ENCODE measurements around the gene SOX11. TPM values are rescaled to one million over a fixed set of nuclear protein-coding genes. Genes with fewer than 3 reads are reported as not detected.
"Not testable (repeated sequence)": the region's sequence is repeated elsewhere in the genome, so short reads cannot be mapped to it uniquely, and the experiment has no call there.

Gene SOX11
- polyA plus RNA-seq (2012; ENCODE audit: insufficient read depth, insufficient read length): 2.1 TPM

DNA sequence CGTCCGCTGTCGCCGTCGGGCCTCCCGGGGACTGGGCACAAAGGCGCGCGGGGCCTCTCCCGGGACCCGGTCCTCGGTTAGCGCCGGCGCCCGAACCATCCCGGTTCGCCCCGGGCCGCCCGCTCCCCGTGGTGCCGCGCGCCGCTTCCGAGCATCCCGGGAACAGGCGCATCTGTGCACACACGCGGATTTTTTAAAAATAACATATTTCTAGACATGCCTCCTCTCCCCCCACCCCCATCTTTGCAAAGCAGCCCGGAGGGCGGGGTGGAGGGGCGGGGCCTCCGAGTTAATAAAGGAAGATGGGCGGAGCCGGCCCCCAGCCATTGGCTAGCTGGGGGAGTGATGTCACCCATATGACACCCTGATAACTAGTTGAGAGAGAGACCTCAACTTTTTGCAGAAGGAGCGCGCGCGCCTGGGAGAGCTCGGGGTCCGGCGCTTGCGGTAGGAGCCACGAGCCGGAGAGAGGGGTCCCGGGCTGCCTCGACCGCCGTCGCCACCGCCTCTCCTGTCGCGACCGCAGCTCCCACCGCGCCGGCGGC, at the start of gene SOX11:
TSS of gene SOX11 (plus strand) at position 400 of the 545 bp plus-strand sequence. CDS start 338 bp downstream, outside the sequence.
- no peak for DNase-seq (ENCODE audit: low read depth, low spot score)

DNA sequence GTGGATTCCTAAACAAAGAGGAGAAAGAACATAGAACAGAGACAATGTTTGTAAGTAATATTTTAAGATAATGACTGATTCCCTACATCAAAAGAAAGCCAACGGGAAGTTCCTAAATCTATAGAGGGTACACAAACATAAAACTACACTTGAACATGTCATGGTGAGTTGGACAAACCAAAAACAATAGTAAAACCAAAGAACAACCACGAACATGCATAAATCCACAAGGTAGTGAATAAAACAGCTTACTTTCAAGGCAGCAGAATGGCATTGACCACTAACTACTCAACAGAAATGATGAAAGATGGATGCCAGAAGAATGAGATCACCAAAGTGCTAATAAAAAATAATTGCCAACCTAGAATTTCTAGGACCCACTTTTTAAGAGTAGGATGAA, 39.5 kb upstream of the SOX11 start:
- H3K4me3 ChIP-seq (ENCODE audit: low read length); DNase-seq (ENCODE audit: low read depth, low spot score): not testable (repeated sequence)

More for the DNA sequence above, at the start of gene SOX11:
- no peak within 1 kb of the TSS for H3K4me3 ChIP-seq (ENCODE audit: low read length)

DNA sequence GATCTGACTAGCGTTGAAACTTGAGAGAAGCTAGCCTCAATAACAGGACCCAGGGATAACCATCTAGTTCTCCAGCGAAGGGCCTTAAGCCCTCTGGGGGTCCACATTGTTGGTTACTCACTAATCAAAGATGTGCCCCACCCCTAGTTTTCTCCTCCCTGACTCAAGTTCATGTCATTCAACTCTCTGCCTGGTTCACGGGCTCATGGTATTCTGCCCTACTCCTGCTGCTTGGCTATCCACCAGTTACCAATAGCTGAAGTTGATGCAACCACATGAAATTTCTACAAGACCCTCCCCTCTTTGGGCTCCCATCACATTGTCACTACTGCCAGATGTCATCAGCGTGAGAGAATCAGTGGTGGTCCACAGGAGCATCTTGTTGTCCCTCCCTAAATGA, 38.4 kb upstream of the SOX11 start:
- not testable (repeated sequence) for H3K4me3 ChIP-seq (ENCODE audit: low read length); DNase-seq (ENCODE audit: low read depth, low spot score)

DNA sequence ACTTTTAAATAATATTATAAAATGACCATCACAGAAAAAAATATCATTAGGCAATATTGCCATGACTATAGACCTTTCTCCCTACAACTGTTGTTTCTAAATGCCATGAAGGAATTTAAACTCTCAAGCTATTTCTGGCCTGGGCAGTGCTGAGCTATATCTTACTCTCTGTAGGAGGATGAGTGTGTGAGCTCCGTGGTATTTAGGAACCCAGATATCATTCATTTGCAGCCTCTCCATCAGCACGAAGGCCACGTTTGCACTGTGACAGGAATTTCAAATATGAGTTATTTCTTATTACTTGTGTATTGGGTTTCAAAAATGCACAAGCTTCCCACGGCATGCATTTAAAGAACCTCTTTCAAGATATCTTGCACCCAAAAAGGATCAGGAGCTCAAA, 35.0 kb upstream of the SOX11 start:
- no peak overlapping the region for H3K4me3 ChIP-seq (ENCODE audit: low read length)
- DNase-seq (ENCODE audit: low read depth, low spot score): no peak

DNA sequence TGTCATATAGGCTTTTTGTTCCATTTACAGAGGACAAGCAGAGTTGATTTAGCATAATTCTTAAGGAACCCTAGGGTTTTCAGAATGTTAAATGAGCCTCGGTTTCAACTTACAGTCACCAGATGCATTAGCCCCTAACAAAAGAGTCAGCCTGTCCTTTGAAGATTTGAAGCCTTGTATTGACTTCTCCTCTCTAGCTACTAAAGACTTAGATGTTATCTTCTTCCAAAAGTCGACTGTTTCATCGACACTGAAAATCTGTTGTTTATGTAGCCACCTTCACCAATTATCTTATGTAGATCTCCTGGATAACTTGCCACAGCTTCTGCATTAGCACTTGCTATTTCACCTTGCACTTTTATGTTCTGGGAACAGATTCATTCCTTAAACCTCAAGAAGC, 31.6 kb upstream of the SOX11 start:
- peak; percentile 97 for DNase-seq (ENCODE audit: low read depth, low spot score)

DNA sequence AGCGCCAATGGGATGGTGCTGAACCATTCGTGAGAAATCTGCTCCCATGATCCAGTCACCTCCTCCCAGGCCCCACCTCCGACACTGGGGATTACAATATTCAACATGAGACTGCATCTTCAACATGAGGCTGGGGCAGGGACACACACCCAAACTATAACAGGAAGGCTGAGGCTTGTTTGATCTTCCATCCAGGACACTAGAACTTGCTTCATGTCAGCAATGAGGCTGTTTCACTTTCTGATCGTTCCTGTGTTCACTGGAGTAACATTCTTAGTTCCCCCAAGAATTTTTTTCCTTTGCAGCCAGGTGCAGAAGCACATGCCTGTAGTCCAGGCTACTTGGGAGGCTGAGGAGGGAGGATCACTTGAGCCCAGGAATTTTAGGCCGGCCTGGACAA, 30.8 kb upstream of the SOX11 start:
- peak overlapping the region; percentile 24 for H3K4me3 ChIP-seq (ENCODE audit: low read length)
- DNase-seq (ENCODE audit: low read depth, low spot score): peak; percentile 93

More for the DNA sequence above, 31.6 kb upstream of the SOX11 start:
- H3K4me3 ChIP-seq (ENCODE audit: low read length): no peak overlapping the region

DNA sequence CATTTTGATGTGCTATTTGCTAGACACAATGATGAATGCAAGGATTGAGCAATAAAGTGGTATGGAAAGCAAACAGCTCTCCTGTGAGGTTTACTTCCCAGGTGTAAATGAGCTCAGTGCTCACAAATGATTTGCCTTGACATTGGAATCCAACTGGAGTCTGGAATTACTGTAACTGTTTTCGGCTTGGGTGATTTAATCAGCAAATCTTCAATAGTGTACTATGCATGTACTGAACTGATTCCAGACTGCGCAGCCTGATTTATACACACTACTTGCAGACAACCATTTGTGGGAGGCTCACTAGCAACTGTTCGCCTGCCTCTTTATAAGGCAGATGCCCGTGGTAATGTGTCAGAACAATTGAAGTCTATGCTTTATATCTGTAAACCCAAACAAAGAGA, 27.9 kb upstream of the SOX11 start:
- H3K4me3 ChIP-seq (ENCODE audit: low read length): no peak overlapping the region
- no peak for DNase-seq (ENCODE audit: low read depth, low spot score)

DNA sequence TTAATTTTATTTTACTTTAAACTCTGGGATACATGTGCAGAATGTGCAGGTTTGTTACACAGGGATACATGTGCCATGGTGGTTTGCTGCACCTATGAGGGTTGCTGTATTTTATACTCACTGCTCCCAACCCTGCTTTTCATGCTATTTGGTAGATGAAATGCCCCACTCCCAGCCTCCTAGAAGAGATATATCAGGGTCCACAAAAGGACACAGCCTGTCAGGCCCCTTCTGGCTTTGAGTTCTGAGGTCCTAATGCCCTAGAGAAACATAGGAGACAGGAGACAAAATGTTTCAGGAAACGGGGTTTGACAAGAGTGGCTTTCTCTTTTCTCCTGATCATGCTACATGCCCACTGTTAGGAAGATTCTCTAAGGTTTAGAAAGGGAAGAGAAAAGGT, 27.1 kb upstream of the SOX11 start:
- H3K4me3 ChIP-seq (ENCODE audit: low read length): no peak overlapping the region
- DNase-seq (ENCODE audit: low read depth, low spot score): no peak

DNA sequence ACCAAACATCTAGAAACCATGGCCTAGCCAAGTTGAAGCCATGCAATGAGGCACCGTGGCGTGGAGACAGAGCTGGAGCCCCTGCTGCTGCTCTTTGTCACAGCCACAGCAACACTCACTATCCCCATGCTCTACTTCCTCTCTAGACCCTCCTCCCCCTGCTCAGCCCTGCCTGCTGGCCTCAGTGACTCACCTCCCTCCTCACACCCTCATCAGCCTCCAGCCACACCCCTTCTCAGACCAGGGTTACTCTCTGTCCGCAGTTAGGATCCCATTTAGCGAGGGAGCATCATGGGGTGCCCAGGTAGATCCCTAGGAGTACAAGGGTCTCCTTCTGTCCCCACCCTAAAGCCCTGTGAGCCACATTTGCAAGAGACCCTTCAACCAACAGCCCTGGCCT, 25.4 kb upstream of the SOX11 start:
- no peak overlapping the region for H3K4me3 ChIP-seq (ENCODE audit: low read length)

DNA sequence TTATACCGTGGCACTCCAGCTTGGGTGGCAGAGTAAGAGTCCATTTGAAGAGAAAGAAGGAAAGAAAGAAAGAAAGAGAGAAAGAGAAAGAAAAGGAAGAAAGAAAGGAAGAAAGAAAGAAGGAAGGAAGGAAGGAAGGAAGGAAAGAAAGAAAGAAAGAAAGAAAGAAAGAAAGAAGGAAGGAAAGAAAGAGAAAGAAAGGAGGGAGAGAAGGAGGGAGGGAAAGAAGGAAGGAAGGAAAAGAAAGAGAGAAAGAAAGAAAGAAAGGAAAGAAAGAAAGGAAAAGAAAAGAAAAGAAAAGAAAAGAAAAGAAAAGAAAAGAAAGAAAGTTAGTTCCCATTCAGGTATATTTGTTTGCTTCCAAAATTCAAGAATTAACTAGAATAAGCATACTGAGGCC, 24.5 kb upstream of the SOX11 start:
- not testable (repeated sequence) for DNase-seq (ENCODE audit: low read depth, low spot score); H3K4me3 ChIP-seq (ENCODE audit: low read length)

More for the DNA sequence above, 25.4 kb upstream of the SOX11 start:
- DNase-seq (ENCODE audit: low read depth, low spot score): peak; percentile 60

DNA sequence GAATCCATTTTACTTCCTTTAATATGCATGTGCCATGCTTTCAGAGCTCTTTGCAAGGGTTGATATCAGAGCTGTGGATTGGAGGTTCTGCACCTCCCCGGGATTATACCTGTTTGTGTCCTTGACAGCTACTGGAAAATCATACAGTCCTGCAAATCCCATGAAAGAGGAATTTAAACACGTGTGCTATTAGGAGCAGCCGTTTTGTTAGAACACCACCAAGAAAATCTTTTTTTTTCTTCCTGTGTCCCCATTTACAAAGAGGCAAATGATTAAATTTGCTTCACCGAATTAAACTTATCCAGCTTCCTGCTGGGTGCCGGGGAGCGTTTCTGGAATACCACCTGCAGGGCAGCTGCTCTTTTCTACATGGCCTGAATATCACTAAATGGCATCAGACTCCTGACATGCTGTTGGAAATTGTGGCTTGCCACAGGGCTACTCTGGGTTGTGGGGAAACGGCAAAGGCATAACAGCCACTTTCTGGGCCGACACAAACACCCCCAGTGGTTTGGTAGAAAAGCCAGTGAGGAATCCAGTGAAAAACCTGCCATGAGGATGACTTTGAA, 23.4 kb upstream of the SOX11 start:
- H3K4me3 ChIP-seq (ENCODE audit: low read length): peak overlapping the region; percentile 21
- DNase-seq (ENCODE audit: low read depth, low spot score): peak; percentile 96

DNA sequence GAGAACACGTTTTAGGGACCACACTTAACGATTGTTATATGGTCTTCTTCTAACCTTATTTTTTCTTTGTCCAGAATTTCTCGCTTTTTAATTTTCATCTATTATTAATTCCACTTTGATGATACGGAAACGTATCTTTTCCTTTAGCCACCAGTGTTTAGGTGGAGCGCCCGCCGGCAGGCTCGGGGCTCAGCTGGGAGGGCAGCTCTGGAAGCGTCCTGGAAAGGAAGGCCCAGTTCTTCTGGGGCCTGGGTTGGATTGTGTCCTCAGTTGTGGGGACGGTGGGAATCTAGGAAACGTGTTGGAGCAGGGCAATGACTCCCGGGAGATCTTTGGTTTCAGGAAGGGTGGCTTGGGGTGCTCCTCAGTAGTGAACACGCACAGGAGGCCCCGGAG, 19.4 kb upstream of the SOX11 start:
- no peak for DNase-seq (ENCODE audit: low read depth, low spot score)
- peak overlapping the region; percentile 1; the same call in 1 of the 2 replicates for H3K4me3 ChIP-seq (ENCODE audit: low read length)

DNA sequence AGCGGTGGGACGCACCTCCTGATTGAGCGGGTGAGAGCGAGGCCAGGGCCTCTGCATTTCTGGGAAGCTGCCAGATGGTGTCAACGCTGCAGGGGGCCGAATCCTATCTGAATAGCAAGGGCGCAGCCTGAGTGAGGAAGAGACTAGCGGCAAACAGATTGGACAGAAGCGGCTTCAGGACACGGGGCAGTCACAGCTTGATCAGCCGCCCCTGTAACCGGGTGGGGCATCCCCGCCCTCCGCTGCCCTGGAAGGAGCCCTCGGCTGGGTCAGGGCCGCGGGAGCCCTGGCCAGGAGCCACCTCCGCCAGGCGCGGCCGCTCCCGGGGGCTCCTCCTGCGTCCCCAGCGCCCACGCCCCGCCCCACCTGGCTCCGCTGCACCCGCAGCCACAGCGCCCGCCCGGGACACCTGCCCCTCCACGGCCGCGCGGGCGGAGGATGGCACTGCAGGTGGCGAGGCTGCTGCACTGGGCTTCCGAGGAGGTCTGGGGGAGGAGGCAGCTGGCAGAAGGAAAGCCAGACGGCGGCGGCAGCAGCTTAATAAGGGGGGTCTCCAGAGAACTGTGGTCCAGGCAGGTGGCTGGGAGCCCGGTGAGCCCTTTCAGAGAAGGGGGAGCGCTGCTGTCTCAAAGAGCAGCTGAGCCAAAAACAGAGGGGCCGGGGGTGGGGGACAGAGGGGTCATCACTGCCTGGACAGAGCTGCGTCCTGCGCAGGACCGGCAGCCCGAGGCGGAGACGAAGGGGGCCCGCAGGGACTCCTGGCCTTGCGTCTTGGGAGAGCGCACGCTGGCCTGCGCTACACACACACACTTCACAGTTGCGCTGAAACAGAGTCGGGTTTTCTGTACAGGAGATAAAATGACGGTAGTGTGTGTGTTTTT, 18.8 kb upstream of the SOX11 start:
- peak overlapping the region; percentile 25 for H3K4me3 ChIP-seq (ENCODE audit: low read length)

DNA sequence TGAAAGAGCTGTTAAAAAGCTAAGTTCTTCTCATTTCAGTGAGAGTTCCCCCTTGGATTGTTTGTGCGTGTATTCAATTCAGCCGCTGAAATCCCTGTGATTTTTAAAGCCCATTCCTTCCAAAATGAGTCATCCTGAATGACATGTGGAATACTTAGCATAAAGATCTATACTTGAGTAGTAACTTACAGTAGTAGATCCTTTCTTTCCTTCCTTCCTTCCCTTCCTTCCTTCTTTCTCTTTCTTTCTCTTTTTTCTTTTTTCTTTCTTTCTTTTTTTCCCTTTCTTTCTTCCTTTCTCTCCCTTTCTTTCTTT, 18.2 kb upstream of the SOX11 start:
- DNase-seq (ENCODE audit: low read depth, low spot score): no peak

More for the DNA sequence above, 18.8 kb upstream of the SOX11 start:
- DNase-seq (ENCODE audit: low read depth, low spot score): no peak

DNA sequence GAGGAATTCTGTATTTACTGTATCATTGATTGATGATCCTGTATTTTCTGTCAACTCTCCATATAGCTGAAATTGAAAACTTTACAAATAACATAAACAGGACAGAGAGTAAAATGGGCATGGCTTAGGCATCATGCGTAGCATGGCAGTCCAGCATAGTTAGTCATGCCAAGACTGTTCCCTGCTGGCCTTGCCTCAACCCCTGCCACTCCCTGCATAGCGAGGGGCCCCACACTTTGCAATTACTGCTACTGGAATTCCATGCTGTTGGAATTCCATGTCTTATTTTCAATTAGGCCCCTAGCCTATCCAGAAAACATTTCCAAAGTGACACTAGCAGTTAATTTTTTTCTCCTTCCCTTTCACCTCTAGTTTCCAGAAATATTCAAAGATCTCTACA, 15.1 kb upstream of the SOX11 start:
- DNase-seq (ENCODE audit: low read depth, low spot score): no peak
- no peak overlapping the region for H3K4me3 ChIP-seq (ENCODE audit: low read length)

More for the DNA sequence above, 18.2 kb upstream of the SOX11 start:
- H3K4me3 ChIP-seq (ENCODE audit: low read length): peak overlapping the region; percentile 25

DNA sequence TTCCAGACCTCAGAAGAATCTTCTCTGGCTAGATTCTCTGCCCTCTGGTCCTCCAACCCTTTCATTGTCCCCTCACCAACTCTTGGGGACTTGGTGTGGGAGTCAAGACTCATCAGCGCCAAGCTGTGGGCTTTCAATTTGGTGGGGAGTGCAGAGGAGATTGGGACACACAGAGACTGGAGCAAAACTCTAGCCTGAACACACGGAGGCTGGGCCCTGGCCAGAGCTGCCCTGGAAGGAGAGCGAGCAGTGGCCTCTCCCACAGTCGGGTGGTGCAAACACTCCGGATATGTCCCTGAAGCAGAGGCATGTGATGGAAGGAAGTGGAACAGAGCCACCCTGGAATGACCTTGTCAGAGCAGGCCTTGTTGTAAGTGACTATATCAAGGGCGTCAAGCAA, 8.7 kb upstream of the SOX11 start:
- DNase-seq (ENCODE audit: low read depth, low spot score): no peak

DNA sequence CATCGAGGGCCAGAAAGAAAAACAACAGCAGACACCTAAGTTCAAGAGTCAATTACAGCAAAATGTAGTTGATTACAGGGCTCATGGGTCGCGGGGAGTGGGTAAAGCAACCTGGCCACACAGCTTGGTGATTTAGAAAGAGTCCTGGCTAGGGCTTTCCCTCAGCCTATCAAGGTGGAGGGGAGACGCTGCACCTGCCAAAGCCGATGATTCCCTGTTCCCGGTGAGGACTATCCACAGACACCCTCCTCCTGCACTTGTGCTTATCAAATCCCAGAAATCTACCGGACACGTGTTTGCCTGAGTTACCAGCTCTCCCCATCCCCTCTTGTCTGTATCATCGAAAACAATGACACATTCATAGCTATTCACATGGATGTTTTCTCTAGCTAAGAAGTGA, 7.0 kb upstream of the SOX11 start:
- no peak for DNase-seq (ENCODE audit: low read depth, low spot score)
- no peak overlapping the region for H3K4me3 ChIP-seq (ENCODE audit: low read length)

More for the DNA sequence above, 8.7 kb upstream of the SOX11 start:
- no peak overlapping the region for H3K4me3 ChIP-seq (ENCODE audit: low read length)

DNA sequence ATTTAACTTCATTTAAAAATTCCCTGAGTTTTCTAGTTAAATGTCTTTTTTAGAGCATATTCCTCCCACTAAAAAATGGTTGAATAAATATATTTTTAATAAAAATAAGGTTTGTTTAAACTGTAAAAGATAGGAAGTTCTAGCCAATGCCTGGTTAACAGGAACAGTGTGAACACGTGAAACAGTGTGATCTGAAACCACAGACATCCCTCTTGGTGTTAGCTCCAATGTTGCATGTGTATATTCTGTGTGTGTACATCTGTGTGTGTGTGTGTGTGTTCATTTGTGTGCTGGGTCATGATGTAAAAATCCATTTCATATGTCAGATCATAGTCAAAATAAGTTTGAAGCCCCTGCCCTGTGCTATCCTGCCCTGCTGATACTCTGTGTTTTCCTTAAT, 6.1 kb upstream of the SOX11 start:
- peak; percentile 64 for DNase-seq (ENCODE audit: low read depth, low spot score)
- no peak overlapping the region for H3K4me3 ChIP-seq (ENCODE audit: low read length)

DNA sequence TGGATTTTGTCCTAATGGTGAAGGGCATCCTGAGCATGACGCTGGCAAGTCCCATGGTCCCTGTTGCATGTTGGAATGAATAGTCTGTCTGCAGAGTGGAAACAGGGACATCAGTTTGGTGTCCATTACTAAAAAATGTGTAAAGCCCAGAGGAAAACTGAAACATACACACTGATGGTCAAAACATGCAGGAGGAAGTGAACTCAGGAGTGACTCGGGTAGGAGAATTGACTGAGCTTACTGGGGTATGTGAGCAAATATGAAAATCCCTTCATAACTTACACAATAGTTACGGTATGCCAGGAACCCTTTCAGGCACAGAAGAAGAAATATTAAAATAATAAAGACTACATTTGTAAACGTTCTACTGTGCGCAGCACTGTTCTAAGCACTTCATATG, 5.6 kb upstream of the SOX11 start:
- DNase-seq (ENCODE audit: low read depth, low spot score): no peak
- H3K4me3 ChIP-seq (ENCODE audit: low read length): no peak overlapping the region

DNA sequence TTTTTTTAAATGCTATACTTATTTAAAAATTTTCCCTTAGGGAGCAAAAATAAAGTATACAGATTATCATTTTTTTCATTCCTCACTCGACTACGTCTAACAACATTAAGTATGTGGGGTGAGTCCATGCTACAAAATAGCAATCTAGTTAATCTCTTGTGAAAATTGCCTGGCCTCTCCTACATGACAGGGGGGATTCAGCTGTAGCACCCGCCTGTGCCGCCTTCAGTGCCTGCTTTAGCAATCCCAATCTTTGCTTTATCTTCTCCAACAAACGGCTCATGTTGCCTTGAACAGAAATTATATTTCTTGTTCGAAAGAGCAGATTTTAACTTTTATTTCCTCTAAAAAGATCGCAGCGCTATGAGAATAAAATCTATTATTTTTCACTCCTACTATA, 2.4 kb upstream of the SOX11 start:
- H3K4me3 ChIP-seq (ENCODE audit: low read length): no peak overlapping the region
- no peak for DNase-seq (ENCODE audit: low read depth, low spot score)
